Measurements from ENCODE around the gene RCOR1.
"Not testable (repeated sequence)": the region's sequence is repeated elsewhere in the genome, so short reads cannot be mapped to it uniquely, and the experiment has no call there.

Gene RCOR1

GRCh38 chr14:102622262-102622885 is 29.9 kb downstream of the RCOR1 start:
- H3K4me3 Mint-ChIP-seq: no peak overlapping the region
- H3K27me3 Mint-ChIP-seq: no peaks in the 10 kb centered on the region
- H3K9me3 Mint-ChIP-seq: no peaks in the 10 kb centered on the region
- DNase-seq: no peak
- peaks cover 12 to 22% of the 10 kb centered on the region in 2 donors for H3K36me3 Mint-ChIP-seq
- no peak for ATAC-seq (replicated peaks)
- H3K27ac Mint-ChIP-seq: no peak overlapping the region
- peaks cover 44 to 64% of the 10 kb centered on the region in 2 donors for H3K4me1 Mint-ChIP-seq

- no peak overlapping the region for H3K4me3 Mint-ChIP-seq
- H3K27me3 Mint-ChIP-seq: no peaks in the 10 kb centered on the region
- peaks cover 21 to 33% of the 10 kb centered on the region in 2 donors for H3K36me3 Mint-ChIP-seq
- no peak overlapping the region for H3K27ac Mint-ChIP-seq
- peaks cover 0 to 2% of the 10 kb centered on the region in 2 donors for H3K9me3 Mint-ChIP-seq
- no peak for DNase-seq
- no peak for ATAC-seq (replicated peaks)
- H3K4me1 Mint-ChIP-seq: peaks cover 46 to 71% of the 10 kb centered on the region in 2 donors
Measured at GRCh38 chr14:102624666-102625065, 32.2 kb downstream of the RCOR1 start.

GRCh38 chr14:102625564-102626296 is 33.3 kb downstream of the RCOR1 start:
- DNase-seq (no peak), ATAC-seq (replicated peaks) (peak; percentile 58 to 82)
- Mint-ChIP-seq H3K4me1 (peaks cover 42 to 62% of the 10 kb centered on the region in 2 donors), H3K9me3 (peaks cover 0 to 2% of the 10 kb centered on the region in 2 donors), H3K27ac (peak overlapping the region; percentile 44), H3K36me3 (peaks cover 15 to 25% of the 10 kb centered on the region in 2 donors), H3K4me3 (no peak overlapping the region), H3K27me3 (no peaks in the 10 kb centered on the region)

- H3K36me3 Mint-ChIP-seq: peaks cover 11 to 24% of the 10 kb centered on the region in 2 donors
- DNase-seq (no peak), ATAC-seq (replicated peaks) (no peak)
- peaks cover 0 to 2% of the 10 kb centered on the region in 2 donors for H3K9me3 Mint-ChIP-seq
- H3K27me3 Mint-ChIP-seq: no peaks in the 10 kb centered on the region
- H3K27ac Mint-ChIP-seq: no peak overlapping the region
- H3K4me3 Mint-ChIP-seq: no peak overlapping the region
- peaks cover 41 to 56% of the 10 kb centered on the region in 2 donors for H3K4me1 Mint-ChIP-seq
Measured at GRCh38 chr14:102626530-102626929, 34.1 kb downstream of the RCOR1 start.

GRCh38 chr14:102629011-102629444 is 36.6 kb downstream of the RCOR1 start:
- peaks cover 17 to 27% of the 10 kb centered on the region in 2 donors for H3K36me3 Mint-ChIP-seq

GRCh38 chr14:102629808-102630350 is 37.4 kb downstream of the RCOR1 start:
- Mint-ChIP-seq H3K4me3 (no peak overlapping the region), H3K27ac (peak overlapping the region; percentile 75), H3K27me3 (no peaks in the 10 kb centered on the region), H3K36me3 (peaks cover 18 to 30% of the 10 kb centered on the region in 2 donors), H3K9me3 (peaks cover 0 to 2% of the 10 kb centered on the region in 2 donors), H3K4me1 (peaks cover 33 to 50% of the 10 kb centered on the region in 2 donors)
- ATAC-seq (replicated peaks) (no peak), DNase-seq (no peak)

More at GRCh38 chr14:102629011-102629444, 36.6 kb downstream of the RCOR1 start:
- H3K4me3 Mint-ChIP-seq: no peak overlapping the region
- peaks cover 33 to 50% of the 10 kb centered on the region in 2 donors for H3K4me1 Mint-ChIP-seq
- DNase-seq (no peak), ATAC-seq (replicated peaks) (no peak)
- H3K27me3 Mint-ChIP-seq: no peaks in the 10 kb centered on the region
- H3K9me3 Mint-ChIP-seq: peaks cover 0 to 2% of the 10 kb centered on the region in 2 donors
- peak overlapping the region; percentile 0 for H3K27ac Mint-ChIP-seq

GRCh38 chr14:102630405-102630804 is 38.0 kb downstream of the RCOR1 start:
- peaks cover 18 to 30% of the 10 kb centered on the region in 2 donors for H3K36me3 Mint-ChIP-seq
- peak overlapping the region; percentile 75 for H3K27ac Mint-ChIP-seq
- H3K27me3 Mint-ChIP-seq: no peaks in the 10 kb centered on the region
- no peak overlapping the region for H3K4me3 Mint-ChIP-seq
- ATAC-seq (replicated peaks) (no peak), DNase-seq (no peak)
- peaks cover 0 to 2% of the 10 kb centered on the region in 2 donors for H3K9me3 Mint-ChIP-seq
- peaks cover 33 to 48% of the 10 kb centered on the region in 2 donors for H3K4me1 Mint-ChIP-seq

GRCh38 chr14:102630881-102631280 is 38.4 kb downstream of the RCOR1 start:
- DNase-seq: no peak
- Mint-ChIP-seq H3K27ac (no peak overlapping the region), H3K36me3 (peaks cover 17 to 29% of the 10 kb centered on the region in 2 donors), H3K4me3 (no peak overlapping the region), H3K4me1 (peaks cover 28 to 43% of the 10 kb centered on the region in 2 donors), H3K27me3 (no peaks in the 10 kb centered on the region), H3K9me3 (peaks cover 0 to 2% of the 10 kb centered on the region in 2 donors)
- no peak for ATAC-seq (replicated peaks)

GRCh38 chr14:102633906-102634595 is 41.6 kb downstream of the RCOR1 start:
- Mint-ChIP-seq H3K27me3 (no peaks in the 10 kb centered on the region), H3K27ac (no peak overlapping the region), H3K4me3 (no peak overlapping the region), H3K36me3 (peaks cover 13 to 17% of the 10 kb centered on the region in 2 donors), H3K9me3 (no peaks in the 10 kb centered on the region), H3K4me1 (peaks cover 11 to 12% of the 10 kb centered on the region in 2 donors)
- peak in 1 of 2 donors; percentile 51 for ATAC-seq (replicated peaks)
- no peak for DNase-seq

- not testable (repeated sequence) for H3K27ac Mint-ChIP-seq; H3K27me3 Mint-ChIP-seq; DNase-seq; ATAC-seq (replicated peaks); H3K4me3 Mint-ChIP-seq; H3K9me3 Mint-ChIP-seq
- Mint-ChIP-seq H3K4me1 (peaks cover 27 to 31% of the 10 kb centered on the region in 2 donors), H3K36me3 (peaks cover 4 to 10% of the 10 kb centered on the region in 2 donors)
Measured at GRCh38 chr14:102639611-102640010, 47.2 kb downstream of the RCOR1 start.

- ATAC-seq (replicated peaks) (peak in 1 of 2 donors; percentile 14), DNase-seq (no peak)
- Mint-ChIP-seq H3K27me3 (no peaks in the 10 kb centered on the region), H3K27ac (no peak overlapping the region), H3K4me1 (peaks cover 53 to 68% of the 10 kb centered on the region in 2 donors), H3K9me3 (no peaks in the 10 kb centered on the region), H3K36me3 (peaks cover 0 to 7% of the 10 kb centered on the region in 2 donors), H3K4me3 (no peak overlapping the region)
Measured at GRCh38 chr14:102644523-102644922, 52.1 kb downstream of the RCOR1 start.

- Mint-ChIP-seq H3K4me3 (no peak overlapping the region), H3K36me3 (peaks cover 0 to 7% of the 10 kb centered on the region in 2 donors), H3K9me3 (no peaks in the 10 kb centered on the region)
Measured at GRCh38 chr14:102645746-102646440, 53.4 kb downstream of the RCOR1 start.

GRCh38 chr14:102646615-102647014 is 54.2 kb downstream of the RCOR1 start:
- Mint-ChIP-seq H3K4me3 (no peak overlapping the region), H3K4me1 (peaks cover 63 to 88% of the 10 kb centered on the region in 2 donors), H3K27me3 (no peaks in the 10 kb centered on the region), H3K27ac (no peak overlapping the region), H3K36me3 (peaks cover 0 to 7% of the 10 kb centered on the region in 2 donors), H3K9me3 (no peaks in the 10 kb centered on the region)
- DNase-seq (no peak), ATAC-seq (replicated peaks) (no peak)

More at GRCh38 chr14:102645746-102646440, 53.4 kb downstream of the RCOR1 start:
- DNase-seq (no peak), ATAC-seq (replicated peaks) (peak in 1 of 2 donors; percentile 34)
- no peak overlapping the region for H3K27ac Mint-ChIP-seq
- no peaks in the 10 kb centered on the region for H3K27me3 Mint-ChIP-seq
- H3K4me1 Mint-ChIP-seq: peaks cover 62 to 82% of the 10 kb centered on the region in 2 donors

All from stimulated activated naive B cell treated with anti-CD40 and anti-IgM and Interleukin-4, amounts not matched to agents 10 μg/mL and 1 μg/mL and 100 μg/mL, for 72 hours (primary cell).